ENCODE results near the gene DMRTC1.
"Not testable (repeated sequence)": the region's sequence is repeated elsewhere in the genome, so short reads cannot be mapped to it uniquely, and the experiment has no call there.

- not testable (repeated sequence) for TF ChIP-seq CTCF, POLR2A (IDR thresholded peaks at IDR 0.05)
Observed at GRCh38 chrX:72974885-72975284, 31.2 kb upstream of the DMRTC1 start.

Data from uterus (tissue), 2 donors.